GM18867 (cell line): Measurements from ENCODE around the gene MRTFA.

Source experiments
- ATAC-seq: cut with Tn5 transposase; IDR thresholded peaks from one replicate; pipeline ENCODE4 v1.9.1; 2021; ENCODE audit warnings: mild to moderate bottlenecking, moderate library complexity; ENCODE audit not compliant: unreplicated experiment

MRTFA gene

GRCh38 chr22:40433416-40434090 is 203.0 kb downstream of the MRTFA start:
- ATAC-seq: no peak

GRCh38 chr22:40432625-40433024 is 203.9 kb downstream of the MRTFA start:
- ATAC-seq: no peak

- ATAC-seq: no peak
Measured at GRCh38 chr22:40432157-40432556, 204.4 kb downstream of the MRTFA start.

GRCh38 chr22:40430991-40431390 is 205.5 kb downstream of the MRTFA start:
- ATAC-seq: no peak

GRCh38 chr22:40429481-40429880 is 207.0 kb downstream of the MRTFA start:
- ATAC-seq: no peak

- ATAC-seq: no peak
Measured at GRCh38 chr22:40428796-40429195, 207.7 kb downstream of the MRTFA start.

- ATAC-seq: no peak
Measured at GRCh38 chr22:40426594-40427333, 209.8 kb downstream of the MRTFA start.

GRCh38 chr22:40425082-40425481 is 211.4 kb downstream of the MRTFA start:
- ATAC-seq: no peak

GRCh38 chr22:40423882-40424640 is 212.5 kb downstream of the MRTFA start:
- ATAC-seq: no peak

GRCh38 chr22:40423310-40423688 is 213.2 kb downstream of the MRTFA start:
- ATAC-seq: no peak

GRCh38 chr22:40422558-40423309 is 213.8 kb downstream of the MRTFA start:
- no peak for ATAC-seq

- ATAC-seq: no peak
Measured at GRCh38 chr22:40421941-40422340, 214.6 kb downstream of the MRTFA start.

GRCh38 chr22:40421082-40421350 is 215.5 kb downstream of the MRTFA start:
- no peak for ATAC-seq

- no peak for ATAC-seq
Measured at GRCh38 chr22:40420341-40421081, 216.0 kb downstream of the MRTFA start.

GRCh38 chr22:40419718-40420117 is 216.8 kb downstream of the MRTFA start:
- ATAC-seq: no peak

GRCh38 chr22:40418366-40419201 is 217.9 kb downstream of the MRTFA start:
- ATAC-seq: no peak

- ATAC-seq: no peak
Measured at GRCh38 chr22:40417881-40418280, 218.6 kb downstream of the MRTFA start.

GRCh38 chr22:40417041-40417440 is 219.5 kb downstream of the MRTFA start:
- ATAC-seq: no peak

- ATAC-seq: no peak
Measured at GRCh38 chr22:40416636-40417035, 219.9 kb downstream of the MRTFA start.

- ATAC-seq: no peak
Measured at GRCh38 chr22:40416267-40416570, 220.3 kb downstream of the MRTFA start.
